A549 (cell line): ENCODE data around the gene MATN4.
"Not testable (repeated sequence)": the region's sequence is repeated elsewhere in the genome, so short reads cannot be mapped to it uniquely, and the experiment has no call there.

Source experiments
- JUN ChIP-seq, 2 experiments: fragments of >200 bp; sonication (Bioruptor Twin); formaldehyde crosslinking; IDR thresholded peaks; 2 replicates in 1 of 2; 3 replicates in 1 of 2; pipeline ENCODE4 v1.6.1; 2016 to 2017
- JUNB ChIP-seq: fragments of >200 bp; sonication (Bioruptor Twin); formaldehyde crosslinking; IDR thresholded peaks from 2 replicates; pipeline ENCODE4 v1.6.1; 2016
- POLR2A ChIP-seq: IDR thresholded peaks from 2 replicates; pipeline ENCODE4 v1.6.1; 2012; ENCODE audit warnings: mild to moderate bottlenecking, low read length
- SREBF2 ChIP-seq: fragments of 450-650 bp; IDR thresholded peaks from 2 replicates; pipeline ENCODE4 v1.6.1; 2014; ENCODE audit warnings: mild to moderate bottlenecking, moderate library complexity
- TF ChIP-seq, protein P1 (sequence below): fragments of >200 bp; sonication (Bioruptor Twin); formaldehyde crosslinking; IDR thresholded peaks from 3 replicates; pipeline ENCODE4 v1.5.1; 2016

DNA sequence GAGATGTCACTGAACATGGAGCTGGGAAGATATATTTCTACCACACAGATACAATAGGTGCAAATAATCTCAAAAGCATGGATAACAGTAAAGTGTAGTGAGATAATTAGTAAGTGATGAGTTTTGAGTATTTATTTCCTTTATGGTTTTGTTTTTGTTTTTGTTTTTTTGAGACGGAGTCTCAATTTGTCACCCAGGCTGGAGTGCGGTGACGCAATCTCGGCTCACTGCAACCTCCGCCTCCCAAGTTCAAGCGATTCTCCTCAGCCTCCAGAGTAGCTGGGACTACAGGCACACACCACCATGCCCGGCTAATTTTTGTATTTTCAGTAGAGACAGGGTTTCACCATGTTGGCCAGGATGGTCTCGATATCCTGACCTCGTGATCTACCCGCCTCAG, 42.7 kb upstream of the MATN4 start:
- TF ChIP-seq JUN (IDR thresholded peaks at IDR 0.05); JUNB; POLR2A; SREBF2: not testable (repeated sequence)
- TF ChIP-seq, protein P1, sequence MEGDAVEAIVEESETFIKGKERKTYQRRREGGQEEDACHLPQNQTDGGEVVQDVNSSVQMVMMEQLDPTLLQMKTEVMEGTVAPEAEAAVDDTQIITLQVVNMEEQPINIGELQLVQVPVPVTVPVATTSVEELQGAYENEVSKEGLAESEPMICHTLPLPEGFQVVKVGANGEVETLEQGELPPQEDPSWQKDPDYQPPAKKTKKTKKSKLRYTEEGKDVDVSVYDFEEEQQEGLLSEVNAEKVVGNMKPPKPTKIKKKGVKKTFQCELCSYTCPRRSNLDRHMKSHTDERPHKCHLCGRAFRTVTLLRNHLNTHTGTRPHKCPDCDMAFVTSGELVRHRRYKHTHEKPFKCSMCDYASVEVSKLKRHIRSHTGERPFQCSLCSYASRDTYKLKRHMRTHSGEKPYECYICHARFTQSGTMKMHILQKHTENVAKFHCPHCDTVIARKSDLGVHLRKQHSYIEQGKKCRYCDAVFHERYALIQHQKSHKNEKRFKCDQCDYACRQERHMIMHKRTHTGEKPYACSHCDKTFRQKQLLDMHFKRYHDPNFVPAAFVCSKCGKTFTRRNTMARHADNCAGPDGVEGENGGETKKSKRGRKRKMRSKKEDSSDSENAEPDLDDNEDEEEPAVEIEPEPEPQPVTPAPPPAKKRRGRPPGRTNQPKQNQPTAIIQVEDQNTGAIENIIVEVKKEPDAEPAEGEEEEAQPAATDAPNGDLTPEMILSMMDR, result not testable (repeated sequence)
